SU-DHL-6 (cell line): Measurements from ENCODE around the gene RNF32.

Experiments
- CTCF ChIP-seq: fragments of 200-600 bp; sonication (generic); IDR thresholded peaks from one replicate; pipeline ENCODE4 v1.5.1; 2017; ENCODE audit warnings: antibody characterized with exemption, mild to moderate bottlenecking, low read length, moderate library complexity; ENCODE audit not compliant: insufficient read depth, poor library complexity, severe bottlenecking
- EZH2phosphoT487 ChIP-seq: fragments of 200-600 bp; sonication (generic), shearing (Covaris generic); conservative IDR thresholded peaks from 2 replicates; pipeline ENCODE4 v1.6.1; 2018; ENCODE audit warnings: mild to moderate bottlenecking, antibody characterized with exemption, low read length, moderate library complexity, mixed read lengths

GRCh38 chr7:156592155-156592884 is 48.3 kb upstream of the RNF32 start:
- TF ChIP-seq CTCF (no peak), EZH2phosphoT487 (no peak)
